ENCODE results near the gene C15orf39.

The C15orf39 gene

DNA sequence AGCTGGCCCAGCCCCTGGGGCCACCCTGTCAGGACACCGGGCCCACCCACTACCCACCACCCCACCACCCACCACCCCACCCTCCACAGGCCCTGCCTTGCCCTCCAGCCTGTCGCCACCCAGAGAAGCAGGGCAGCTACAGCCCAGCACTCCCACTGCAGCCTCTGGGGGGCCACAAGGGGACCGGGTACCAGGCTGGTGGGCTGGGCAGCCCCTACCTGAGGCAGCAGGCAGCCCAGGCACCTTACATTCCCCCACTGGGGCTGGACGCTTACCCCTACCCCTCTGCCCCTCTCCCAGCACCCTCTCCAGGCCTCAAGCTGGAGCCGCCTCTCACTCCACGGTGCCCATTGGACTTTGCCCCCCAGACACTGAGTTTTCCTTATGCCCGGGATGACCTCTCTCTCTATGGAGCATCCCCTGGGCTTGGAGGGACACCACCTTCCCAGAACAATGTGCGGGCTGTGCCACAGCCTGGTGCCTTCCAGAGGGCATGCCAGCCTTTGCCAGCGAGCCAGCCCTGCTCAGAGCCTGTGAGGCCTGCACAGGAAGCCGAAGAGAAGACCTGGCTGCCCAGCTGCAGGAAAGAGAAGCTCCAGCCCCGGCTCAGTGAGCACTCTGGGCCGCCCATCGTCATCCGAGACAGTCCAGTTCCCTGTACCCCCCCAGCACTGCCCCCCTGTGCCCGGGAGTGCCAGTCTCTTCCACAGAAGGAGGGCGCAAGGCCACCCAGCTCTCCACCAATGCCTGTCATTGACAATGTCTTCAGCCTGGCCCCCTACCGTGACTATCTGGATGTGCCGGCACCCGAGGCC lies 5.3 kb downstream of the C15orf39 start:
- Mint-ChIP-seq H3K27ac (no peak overlapping the region), H3K36me3 (peaks cover 25% of the 10 kb centered on the region), H3K4me3 (no peak overlapping the region), H3K9me3 (no peaks in the 10 kb centered on the region), H3K4me1 (peaks cover 45% of the 10 kb centered on the region), H3K27me3 (no peaks in the 10 kb centered on the region)
- CTCF ChIA-PET: interaction anchor here (1.2 to 4.7 kb wide), 4 partner anchors 164 to 179 kb away, joined by 3 to 109 read pairs (median 38); no protein-coding TSS in a partner anchor
- no peak for DNase-seq

DNA sequence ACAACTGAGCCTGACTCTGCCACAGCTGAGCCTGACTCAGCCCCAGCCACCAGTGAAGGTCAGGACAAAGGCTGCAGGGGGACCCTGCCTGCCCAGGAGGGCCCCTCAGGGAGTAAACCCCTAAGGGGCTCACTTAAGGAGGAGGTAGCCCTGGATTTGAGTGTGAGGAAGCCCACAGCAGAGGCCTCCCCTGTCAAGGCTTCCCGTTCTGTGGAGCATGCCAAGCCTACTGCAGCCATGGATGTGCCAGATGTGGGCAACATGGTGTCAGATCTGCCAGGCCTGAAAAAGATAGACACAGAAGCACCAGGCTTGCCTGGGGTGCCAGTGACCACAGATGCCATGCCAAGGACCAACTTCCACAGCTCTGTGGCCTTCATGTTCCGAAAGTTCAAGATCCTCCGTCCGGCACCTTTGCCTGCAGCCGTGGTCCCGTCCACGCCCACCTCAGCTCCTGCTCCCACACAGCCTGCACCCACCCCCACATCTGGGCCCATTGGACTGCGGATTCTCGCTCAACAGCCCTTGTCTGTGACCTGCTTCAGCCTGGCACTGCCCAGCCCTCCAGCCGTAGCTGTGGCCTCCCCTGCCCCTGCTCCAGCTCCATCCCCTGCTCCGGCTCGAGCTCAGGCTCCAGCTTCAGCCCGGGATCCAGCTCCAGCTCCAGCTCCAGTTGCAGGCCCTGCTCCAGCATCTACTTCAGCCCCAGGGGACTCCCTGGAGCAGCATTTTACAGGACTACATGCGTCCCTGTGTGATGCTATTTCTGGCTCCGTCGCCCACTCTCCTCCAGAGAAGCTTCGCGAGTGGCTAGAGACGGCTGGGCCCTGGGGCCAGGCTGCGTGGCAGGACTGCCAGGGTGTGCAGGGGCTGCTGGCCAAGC lies 6.2 kb downstream of the C15orf39 start:
- Mint-ChIP-seq H3K27me3 (no peaks in the 10 kb centered on the region), H3K4me3 (no peak overlapping the region), H3K27ac (no peak overlapping the region), H3K9me3 (no peaks in the 10 kb centered on the region), H3K4me1 (peaks cover 45% of the 10 kb centered on the region), H3K36me3 (peaks cover 30% of the 10 kb centered on the region)
- CTCF ChIA-PET: interaction anchor here (0.7 to 2.8 kb wide), 5 partner anchors 163 to 182 kb away, joined by 3 to 23 read pairs (median 3); no protein-coding TSS in a partner anchor
- no peak for DNase-seq

DNA sequence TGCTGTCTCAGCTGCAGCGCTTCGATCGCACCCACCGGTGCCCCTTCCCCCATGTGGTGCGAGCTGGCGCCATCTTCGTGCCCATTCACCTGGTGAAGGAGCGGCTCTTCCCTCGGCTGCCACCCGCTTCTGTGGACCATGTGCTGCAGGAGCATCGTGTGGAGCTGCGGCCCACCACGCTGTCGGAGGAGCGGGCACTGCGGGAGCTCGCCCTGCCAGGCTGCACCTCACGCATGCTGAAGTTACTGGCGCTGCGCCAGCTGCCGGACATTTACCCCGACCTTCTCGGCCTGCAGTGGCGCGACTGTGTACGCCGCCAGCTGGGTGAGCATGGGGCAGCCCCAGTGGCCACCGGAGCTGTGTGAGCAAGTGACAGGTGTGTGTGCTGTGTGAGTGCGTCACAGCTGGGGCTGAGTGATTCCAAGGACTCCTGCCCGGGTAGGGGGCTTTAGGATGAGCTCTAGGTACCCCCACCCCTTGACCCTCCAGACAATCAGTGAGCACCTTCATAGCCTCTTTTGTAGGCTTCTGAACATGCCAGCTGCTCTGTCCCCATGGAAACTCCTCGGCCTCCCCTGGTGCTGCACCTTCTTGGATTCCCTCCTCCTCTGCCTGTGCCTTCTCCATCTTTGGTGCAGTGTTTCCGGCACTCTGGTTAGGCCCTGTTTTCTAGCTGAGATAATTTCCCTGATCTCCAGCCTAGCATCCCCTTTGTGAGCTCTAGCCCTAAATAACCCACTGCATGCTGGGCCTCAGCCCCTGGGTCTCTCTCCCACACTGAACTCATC lies 7.0 kb downstream of the C15orf39 start:
- CTCF ChIA-PET: interaction anchor here (0.7 to 2.8 kb wide), 6 partner anchors 164 to 183 kb away, joined by 3 to 23 read pairs (median 6); no protein-coding TSS in a partner anchor
- H3K27ac Mint-ChIP-seq: no peak overlapping the region
- H3K27me3 Mint-ChIP-seq: no peaks in the 10 kb centered on the region
- peaks cover 38% of the 10 kb centered on the region for H3K4me1 Mint-ChIP-seq
- no peak for DNase-seq
- H3K36me3 Mint-ChIP-seq: peaks cover 32% of the 10 kb centered on the region
- no peak overlapping the region for H3K4me3 Mint-ChIP-seq
- H3K9me3 Mint-ChIP-seq: no peaks in the 10 kb centered on the region

DNA sequence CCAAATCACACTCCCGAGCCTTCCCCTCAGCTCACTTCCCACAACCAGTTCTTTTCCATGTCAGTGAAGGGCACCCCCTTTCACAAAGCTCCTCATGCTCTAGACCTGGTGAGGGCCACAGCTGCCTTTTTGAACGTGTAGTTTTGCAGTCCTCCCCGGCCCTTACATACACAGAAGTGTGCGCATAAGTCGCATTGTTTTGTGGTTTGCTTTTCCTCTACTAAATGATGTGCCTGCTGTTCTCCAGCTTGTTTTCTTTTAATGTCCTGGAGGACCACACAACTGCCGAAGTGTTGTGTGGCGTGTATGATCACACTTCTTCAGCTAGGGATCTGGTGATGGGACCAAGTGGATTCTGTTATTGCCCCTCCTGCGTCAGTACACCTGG lies 7.6 kb downstream of the C15orf39 start:
- H3K4me1 Mint-ChIP-seq: peaks cover 32% of the 10 kb centered on the region
- CTCF ChIA-PET: interaction anchor here (0.6 to 2.4 kb wide), 5 partner anchors 164 to 185 kb away, joined by 3 to 23 read pairs (median 5); no protein-coding TSS in a partner anchor
- H3K4me3 Mint-ChIP-seq: no peak overlapping the region

DNA sequence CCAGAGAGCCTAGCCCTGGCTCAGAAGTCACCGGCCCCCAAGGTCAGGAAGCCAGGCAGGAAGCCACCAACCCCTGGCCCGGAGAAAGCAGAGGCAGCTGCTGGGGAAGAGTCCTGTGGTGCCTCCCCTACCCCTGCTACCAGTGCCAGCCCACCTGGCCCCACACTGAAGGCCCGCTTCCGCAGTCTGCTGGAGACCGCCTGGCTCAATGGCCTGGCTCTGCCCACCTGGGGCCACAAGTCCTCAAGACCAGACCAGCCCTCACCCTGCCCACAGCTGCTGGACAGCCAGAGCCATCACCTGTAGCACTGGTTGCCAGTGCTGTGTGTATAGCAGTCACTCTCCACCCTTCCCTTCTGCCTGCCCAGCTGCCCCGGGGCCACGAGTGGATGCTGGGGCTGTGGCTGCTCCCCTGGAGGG lies 9.1 kb downstream of the C15orf39 start:
- peaks cover 27% of the 10 kb centered on the region for H3K36me3 Mint-ChIP-seq
- CTCF ChIA-PET: no interaction called here
- DNase-seq: no peak

More for the DNA sequence above, 7.6 kb downstream of the C15orf39 start:
- Mint-ChIP-seq H3K9me3 (no peaks in the 10 kb centered on the region), H3K27ac (no peak overlapping the region), H3K36me3 (peaks cover 31% of the 10 kb centered on the region), H3K27me3 (no peaks in the 10 kb centered on the region)
- DNase-seq: no peak

DNA sequence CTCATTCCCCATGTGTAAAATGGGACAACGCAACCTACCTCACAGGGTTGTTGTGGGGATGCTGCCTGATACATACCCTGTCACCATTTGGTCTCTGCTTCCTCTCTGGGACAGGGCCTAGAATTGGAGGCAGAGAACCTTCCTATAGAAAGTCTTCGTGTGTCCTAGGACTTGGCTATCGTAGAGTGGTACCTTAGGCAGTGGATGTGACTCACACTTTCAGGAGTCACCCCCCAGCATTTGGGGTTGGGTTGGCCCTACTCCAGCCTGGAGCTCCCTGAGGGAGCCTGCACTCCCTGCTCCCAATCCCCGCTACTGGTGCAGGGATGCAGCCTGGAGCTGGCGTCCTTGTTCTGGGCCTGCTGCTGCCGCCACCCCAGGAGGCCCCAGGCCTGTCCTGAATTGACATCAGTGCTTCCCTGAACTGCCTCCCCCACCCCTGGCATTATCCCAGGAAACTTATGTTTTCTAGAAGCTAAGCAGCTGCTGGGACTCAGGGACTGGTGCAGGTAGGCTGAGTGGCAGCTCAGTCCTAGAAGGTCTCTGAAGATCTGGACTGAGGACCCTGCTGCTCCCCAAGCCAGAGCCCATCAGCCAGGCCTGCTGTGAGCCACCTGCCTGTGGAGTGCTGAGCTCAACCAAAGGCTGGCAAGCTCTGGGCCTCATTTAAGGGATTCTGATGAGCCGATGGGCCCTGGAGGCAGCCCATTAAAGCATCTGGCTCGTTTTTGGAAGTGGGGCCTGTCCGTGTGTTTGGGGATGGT lies 9.9 kb downstream of the C15orf39 start:
- peaks cover 21% of the 10 kb centered on the region for H3K4me1 Mint-ChIP-seq
- peaks cover 27% of the 10 kb centered on the region for H3K36me3 Mint-ChIP-seq
- H3K4me3 Mint-ChIP-seq: no peak overlapping the region
- H3K27ac Mint-ChIP-seq: no peak overlapping the region
- H3K9me3 Mint-ChIP-seq: no peaks in the 10 kb centered on the region
- CTCF ChIA-PET: interaction anchor here (1.0 to 1.2 kb wide), 2 partner anchors 169 to 182 kb away, joined by 3 read pairs; no protein-coding TSS in a partner anchor
- DNase-seq: no peak
- no peaks in the 10 kb centered on the region for H3K27me3 Mint-ChIP-seq

More for the DNA sequence above, 9.1 kb downstream of the C15orf39 start:
- no peaks in the 10 kb centered on the region for H3K9me3 Mint-ChIP-seq
- H3K27ac Mint-ChIP-seq: peak overlapping the region; percentile 71
- peaks cover 21% of the 10 kb centered on the region for H3K4me1 Mint-ChIP-seq
- H3K4me3 Mint-ChIP-seq: no peak overlapping the region
- no peaks in the 10 kb centered on the region for H3K27me3 Mint-ChIP-seq

DNA sequence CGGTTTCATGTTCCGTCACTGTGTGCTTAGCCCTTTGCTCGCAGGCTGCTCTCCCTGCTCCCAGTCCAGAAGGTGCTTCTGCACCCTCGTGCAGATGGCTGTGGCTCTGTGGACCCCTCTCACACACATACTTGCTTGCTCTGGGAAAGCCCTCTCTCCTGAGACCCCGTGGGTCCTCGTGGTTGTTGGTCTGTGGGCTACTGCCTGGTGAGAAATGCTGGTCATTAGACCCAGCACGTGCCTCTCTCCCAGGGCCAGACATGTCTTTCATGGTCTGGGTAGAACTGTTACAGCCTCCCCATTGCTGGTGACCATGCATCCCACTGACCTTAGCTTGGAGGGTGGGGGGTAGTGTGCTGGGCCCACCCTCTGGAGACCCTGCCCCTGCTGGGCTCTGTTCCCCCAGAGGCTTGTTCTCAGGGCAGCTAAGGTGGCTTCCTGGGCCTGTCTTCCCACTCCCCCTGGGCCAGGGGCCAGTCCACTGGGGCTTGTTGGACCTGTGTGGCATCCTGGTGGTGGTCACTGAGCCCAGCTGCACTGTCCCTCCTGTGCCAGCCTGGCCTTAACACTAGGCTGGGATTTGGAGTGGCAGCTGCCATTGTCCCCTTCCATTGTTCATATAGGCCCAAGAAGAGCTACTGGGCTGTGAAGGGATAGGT lies 10.6 kb downstream of the C15orf39 start:
- no peak for DNase-seq
- CTCF ChIA-PET: interaction anchor here (1.0 to 1.2 kb wide), 2 partner anchors 169 to 183 kb away, joined by 3 read pairs; no protein-coding TSS in a partner anchor
- Mint-ChIP-seq H3K36me3 (peaks cover 27% of the 10 kb centered on the region), H3K4me1 (peaks cover 21% of the 10 kb centered on the region), H3K4me3 (no peak overlapping the region), H3K27me3 (no peaks in the 10 kb centered on the region), H3K27ac (no peak overlapping the region), H3K9me3 (no peaks in the 10 kb centered on the region)

DNA sequence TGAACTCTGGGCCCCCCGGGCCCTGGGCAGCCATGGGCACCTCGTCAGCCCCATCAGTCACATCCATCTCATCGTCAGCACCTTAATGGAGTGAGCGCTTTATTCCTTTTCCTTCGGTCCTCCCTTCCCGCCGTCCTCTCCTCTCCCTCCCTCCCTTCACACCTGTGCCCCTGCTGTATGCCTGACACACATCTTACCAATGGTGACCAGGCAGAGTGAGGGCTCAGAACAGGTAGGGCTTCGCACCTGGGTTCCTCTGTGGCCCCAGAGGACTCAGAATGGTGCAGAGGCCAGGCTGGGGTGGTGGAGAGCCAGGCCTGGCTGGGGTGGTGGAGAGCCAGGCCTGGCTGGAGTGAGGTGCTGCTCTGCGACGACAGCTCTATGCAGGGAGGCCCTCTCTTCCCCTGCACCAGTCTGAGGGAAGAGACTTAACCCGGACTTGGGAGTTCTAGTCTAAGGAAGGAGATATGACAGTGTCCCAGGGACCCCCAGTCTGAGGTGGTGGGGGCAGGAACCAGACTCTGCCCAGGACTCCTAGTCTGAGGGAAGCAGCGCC lies 11.6 kb downstream of the C15orf39 start:
- H3K9me3 Mint-ChIP-seq: no peaks in the 10 kb centered on the region
- H3K4me3 Mint-ChIP-seq: no peak overlapping the region
- DNase-seq: no peak
- H3K27me3 Mint-ChIP-seq: no peaks in the 10 kb centered on the region
- peaks cover 21% of the 10 kb centered on the region for H3K4me1 Mint-ChIP-seq
- CTCF ChIA-PET: no interaction called here
- H3K36me3 Mint-ChIP-seq: peaks cover 27% of the 10 kb centered on the region
- no peak overlapping the region for H3K27ac Mint-ChIP-seq

DNA sequence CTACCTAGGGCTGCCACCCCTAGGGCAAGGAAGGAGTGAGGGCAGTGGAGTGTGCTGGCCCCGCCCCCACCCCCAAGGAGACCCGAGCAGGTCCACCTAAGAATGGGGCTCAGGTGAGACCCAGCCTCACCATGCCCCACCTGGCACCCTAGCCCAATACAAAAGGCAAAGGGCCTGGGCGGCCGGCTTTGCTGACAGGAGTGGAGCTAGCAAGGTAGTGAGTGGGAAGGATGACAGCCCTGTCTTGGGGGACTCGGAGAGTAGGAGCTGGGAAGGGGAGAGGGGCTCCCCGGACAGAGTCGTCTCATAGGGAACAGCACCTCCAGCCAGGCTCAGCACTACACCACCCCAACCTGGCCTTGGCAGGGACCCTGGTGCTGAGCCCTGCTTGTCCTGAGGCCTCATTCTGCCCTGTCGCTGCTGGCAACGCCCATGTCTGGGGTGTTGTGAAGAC lies 12.1 kb downstream of the C15orf39 start:
- Mint-ChIP-seq H3K9me3 (no peaks in the 10 kb centered on the region), H3K4me1 (peaks cover 19% of the 10 kb centered on the region), H3K4me3 (no peak overlapping the region), H3K27ac (no peak overlapping the region), H3K27me3 (no peaks in the 10 kb centered on the region), H3K36me3 (peaks cover 24% of the 10 kb centered on the region)
- CTCF ChIA-PET: interaction anchor here (1.4 kb wide), 1 partner anchor 170 kb away, joined by 7 read pairs; no protein-coding TSS in a partner anchor
- DNase-seq: no peak

DNA sequence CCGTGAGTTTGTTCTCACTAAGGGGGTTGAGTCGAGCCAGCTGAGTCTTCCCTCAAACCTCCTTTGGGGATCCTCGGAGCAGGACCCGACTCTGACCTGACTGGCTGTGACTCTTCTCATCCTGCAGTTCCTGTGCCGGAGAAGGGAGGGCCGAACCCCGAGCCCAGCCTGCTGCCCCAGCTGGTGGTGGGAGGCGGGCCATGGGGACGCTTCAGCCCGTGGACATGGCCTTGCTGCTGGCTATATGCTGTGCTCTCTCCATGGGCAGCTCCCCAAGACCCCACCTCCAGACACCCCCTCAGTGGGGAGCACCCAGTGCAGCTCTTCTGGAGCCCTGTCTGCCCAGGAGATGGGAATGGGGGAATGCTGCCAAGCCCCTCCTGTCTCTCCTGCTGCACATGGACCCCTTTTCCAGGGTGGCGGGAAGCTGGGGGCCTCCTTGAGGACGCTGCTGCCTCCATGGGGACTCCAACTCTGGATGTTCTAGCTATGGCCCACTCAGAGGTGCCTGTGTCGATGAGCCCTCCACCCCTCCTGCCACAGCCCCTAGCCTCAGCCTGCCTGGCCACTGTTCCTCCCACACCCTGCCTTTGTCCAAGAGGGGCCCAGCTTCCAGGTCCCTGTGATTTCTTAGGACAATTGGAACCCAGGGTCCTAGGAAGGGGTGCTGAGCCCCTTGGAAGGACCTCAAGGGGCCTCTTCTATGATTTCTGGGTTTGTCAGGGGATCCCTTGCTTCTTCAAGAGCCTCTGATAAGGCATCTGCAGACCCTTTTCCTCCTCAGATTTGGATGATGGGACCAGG lies 12.8 kb downstream of the C15orf39 start:
- Mint-ChIP-seq H3K9me3 (no peaks in the 10 kb centered on the region), H3K4me1 (peaks cover 12% of the 10 kb centered on the region), H3K36me3 (peaks cover 18% of the 10 kb centered on the region), H3K27ac (no peak overlapping the region), H3K4me3 (no peak overlapping the region), H3K27me3 (no peaks in the 10 kb centered on the region)
- CTCF ChIA-PET: interaction anchor here (1.4 kb wide), 1 partner anchor 171 kb away, joined by 7 read pairs; no protein-coding TSS in a partner anchor
- no peak for DNase-seq

DNA sequence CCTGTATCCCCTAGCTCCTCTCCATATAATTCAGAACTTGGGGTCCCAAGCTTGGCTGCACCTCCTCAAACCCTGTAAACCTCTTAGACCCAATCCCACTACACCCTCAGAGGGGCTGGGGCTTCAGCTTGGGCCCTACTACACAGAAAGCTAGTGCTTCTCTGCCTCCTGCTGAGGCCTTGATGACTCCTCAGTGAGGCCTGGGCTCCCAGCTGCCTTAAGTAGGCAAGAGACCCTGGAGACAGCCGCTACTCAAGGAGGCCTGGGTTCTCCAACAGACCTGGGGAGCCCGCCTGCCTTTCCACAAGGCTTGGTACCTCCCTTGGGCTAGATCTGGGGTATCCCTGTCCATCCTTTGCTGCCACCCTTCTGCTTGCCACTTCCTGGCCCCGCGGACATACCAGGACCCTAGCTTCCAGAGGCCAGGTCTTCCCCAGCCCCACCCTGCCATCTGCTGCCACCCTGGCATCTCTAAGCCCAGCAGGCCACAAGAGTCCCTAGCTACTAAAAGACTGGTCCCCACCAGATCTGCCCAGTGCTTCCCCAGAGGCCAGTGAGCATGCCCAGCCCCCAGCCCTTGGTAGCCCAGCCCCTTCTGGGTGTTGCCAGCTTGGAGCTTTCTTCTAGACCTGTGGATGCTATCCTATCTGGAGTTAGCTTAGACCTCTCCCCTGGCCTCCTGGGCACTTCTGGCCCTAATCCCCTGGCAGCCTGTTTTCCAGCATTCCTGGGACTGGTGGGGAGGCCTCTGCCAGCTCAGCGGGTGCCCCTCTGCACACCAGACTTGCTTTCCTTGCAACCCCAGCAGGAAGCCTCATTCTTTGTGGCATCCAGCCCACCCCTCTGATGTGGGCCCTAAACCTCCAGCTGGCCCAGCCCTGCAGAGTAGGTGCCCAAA lies 13.7 kb downstream of the C15orf39 start:
- no peak for DNase-seq
- Mint-ChIP-seq H3K36me3 (peaks cover 15% of the 10 kb centered on the region), H3K4me1 (peaks cover 5% of the 10 kb centered on the region), H3K4me3 (no peak overlapping the region), H3K27me3 (no peaks in the 10 kb centered on the region), H3K9me3 (no peaks in the 10 kb centered on the region), H3K27ac (no peak overlapping the region)
- CTCF ChIA-PET: interaction anchor here (1.4 kb wide), 1 partner anchor 172 kb away, joined by 7 read pairs; no protein-coding TSS in a partner anchor
